PFSK-1 (cell line): ENCODE results near the gene STX2.
A peak's percentile ranks its signal among the peaks of the same experiment; 100 is the strongest.

Experiments used
- FOXP2 ChIP-seq: optimal IDR thresholded peaks from 2 replicates; pipeline ENCODE3; 2011; ENCODE audit warnings: borderline replicate concordance, control low read depth, inconsistent platforms; ENCODE audit not compliant: insufficient read depth; ENCODE audit errors: extremely low read length, extremely low read depth
- POLR2AphosphoS5 ChIP-seq: IDR thresholded peaks from 2 replicates; pipeline ENCODE4 v1.6.1; 2012; ENCODE audit warnings: low read depth, mild to moderate bottlenecking, control low read depth, low read length, moderate library complexity
- SIN3A ChIP-seq: IDR thresholded peaks from 2 replicates; pipeline ENCODE4 v1.6.1; 2012; ENCODE audit warnings: mild to moderate bottlenecking, low read length, moderate library complexity, borderline replicate concordance; ENCODE audit not compliant: insufficient read depth
- TAF1 ChIP-seq: IDR thresholded peaks from 2 replicates; pipeline ENCODE4 v1.6.1; 2012; ENCODE audit warnings: low read length, control low read depth, borderline replicate concordance; ENCODE audit not compliant: insufficient read depth
- TF ChIP-seq, protein P1 (sequence below), 2 experiments: IDR thresholded peaks; 2 replicates each; pipeline versions ENCODE4 v1.6.1 to v1.8.0; 2011 to 2012; ENCODE audit warnings: low read depth in 2 of 2, low read length in 2 of 2, control low read depth in 1 of 2, inconsistent platforms in 1 of 2, mild to moderate bottlenecking in 1 of 2, moderate library complexity in 1 of 2; ENCODE audit not compliant: insufficient read depth in 1 of 2

DNA sequence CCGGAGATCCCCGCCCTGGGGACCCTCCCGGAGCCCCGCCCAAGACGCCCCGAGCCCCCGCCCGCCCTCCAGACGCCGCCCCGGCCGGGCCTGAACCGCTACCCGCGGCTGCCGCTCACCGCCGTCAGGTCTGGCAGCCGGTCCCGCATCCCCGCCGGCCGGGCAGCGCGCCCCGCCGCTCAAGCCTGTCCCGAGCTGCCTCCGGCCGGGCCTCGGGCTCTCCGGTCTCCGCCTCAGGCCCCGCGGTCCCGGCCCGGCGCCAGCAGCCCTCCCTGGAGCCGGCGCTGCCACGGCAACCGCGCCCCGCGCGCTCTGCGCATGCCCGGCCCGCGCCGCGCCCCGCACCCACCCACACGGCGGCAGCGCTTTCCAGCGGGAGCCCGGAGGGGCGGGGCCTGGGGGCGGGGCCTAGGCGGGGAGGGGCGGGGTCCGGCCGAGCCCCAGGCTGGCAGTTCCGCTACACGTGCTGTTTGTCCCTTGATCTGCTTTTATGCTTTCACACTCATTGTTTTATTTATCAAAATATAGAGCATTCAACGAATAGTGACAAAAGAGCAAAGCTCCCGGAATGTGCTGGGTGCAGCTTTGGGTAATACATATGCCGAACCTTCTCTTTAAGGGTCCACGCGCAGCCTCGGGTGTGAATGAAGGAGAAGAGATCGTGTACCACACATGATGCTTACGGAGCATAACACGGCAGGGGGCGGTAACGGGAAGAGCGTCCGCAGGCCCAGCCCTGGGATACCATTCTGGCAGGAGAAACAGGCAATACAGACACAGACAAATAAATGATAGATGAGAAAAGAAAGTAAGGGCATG lies at the start of gene STX2:
- TF ChIP-seq POLR2AphosphoS5 (peak; percentile 44; the same call in 1 of the 2 replicates), FOXP2 (no peak), TAF1 (no peak), SIN3A (peak; percentile 37; the same call in 1 of the 2 replicates)
- TF ChIP-seq, protein P1, sequence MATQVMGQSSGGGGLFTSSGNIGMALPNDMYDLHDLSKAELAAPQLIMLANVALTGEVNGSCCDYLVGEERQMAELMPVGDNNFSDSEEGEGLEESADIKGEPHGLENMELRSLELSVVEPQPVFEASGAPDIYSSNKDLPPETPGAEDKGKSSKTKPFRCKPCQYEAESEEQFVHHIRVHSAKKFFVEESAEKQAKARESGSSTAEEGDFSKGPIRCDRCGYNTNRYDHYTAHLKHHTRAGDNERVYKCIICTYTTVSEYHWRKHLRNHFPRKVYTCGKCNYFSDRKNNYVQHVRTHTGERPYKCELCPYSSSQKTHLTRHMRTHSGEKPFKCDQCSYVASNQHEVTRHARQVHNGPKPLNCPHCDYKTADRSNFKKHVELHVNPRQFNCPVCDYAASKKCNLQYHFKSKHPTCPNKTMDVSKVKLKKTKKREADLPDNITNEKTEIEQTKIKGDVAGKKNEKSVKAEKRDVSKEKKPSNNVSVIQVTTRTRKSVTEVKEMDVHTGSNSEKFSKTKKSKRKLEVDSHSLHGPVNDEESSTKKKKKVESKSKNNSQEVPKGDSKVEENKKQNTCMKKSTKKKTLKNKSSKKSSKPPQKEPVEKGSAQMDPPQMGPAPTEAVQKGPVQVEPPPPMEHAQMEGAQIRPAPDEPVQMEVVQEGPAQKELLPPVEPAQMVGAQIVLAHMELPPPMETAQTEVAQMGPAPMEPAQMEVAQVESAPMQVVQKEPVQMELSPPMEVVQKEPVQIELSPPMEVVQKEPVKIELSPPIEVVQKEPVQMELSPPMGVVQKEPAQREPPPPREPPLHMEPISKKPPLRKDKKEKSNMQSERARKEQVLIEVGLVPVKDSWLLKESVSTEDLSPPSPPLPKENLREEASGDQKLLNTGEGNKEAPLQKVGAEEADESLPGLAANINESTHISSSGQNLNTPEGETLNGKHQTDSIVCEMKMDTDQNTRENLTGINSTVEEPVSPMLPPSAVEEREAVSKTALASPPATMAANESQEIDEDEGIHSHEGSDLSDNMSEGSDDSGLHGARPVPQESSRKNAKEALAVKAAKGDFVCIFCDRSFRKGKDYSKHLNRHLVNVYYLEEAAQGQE (IDR thresholded peaks at IDR 0.05; ENCODE audit: insufficient read depth in 1 of 2, low read depth in 2 of 2, low read length in 2 of 2): no peak
